CD4-positive, alpha-beta T cell treated with Interleukin-10 for 1 hour (primary cell): Measurements from ENCODE around the gene GPRIN3.
"Not testable (repeated sequence)": the region's sequence is repeated elsewhere in the genome, so short reads cannot be mapped to it uniquely, and the experiment has no call there.

Source experiments
- DNase-seq: peaks from one replicate; pipeline ENCODE4 v3.0.0-alpha.2; 2020

Gene GPRIN3

DNA sequence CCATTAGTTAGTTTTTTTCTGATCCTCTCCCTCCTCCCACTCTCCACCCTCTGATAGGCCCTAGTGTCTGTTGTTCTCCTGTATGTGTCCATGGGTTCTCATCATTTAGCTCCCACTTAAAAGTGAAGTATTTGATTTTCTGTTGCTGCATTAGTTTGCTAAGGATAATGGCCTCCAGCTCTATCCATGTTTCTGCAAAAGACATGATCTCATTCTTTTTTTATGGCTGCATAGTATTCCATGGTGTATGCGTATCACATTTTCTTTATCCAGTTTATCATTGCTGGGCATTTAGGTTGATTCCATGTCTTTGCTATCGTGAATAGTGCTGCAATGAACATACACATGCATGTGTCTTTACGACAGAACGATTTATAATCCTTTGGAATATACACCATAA, 53.3 kb downstream of the GPRIN3 start:
- not testable (repeated sequence) for DNase-seq

DNA sequence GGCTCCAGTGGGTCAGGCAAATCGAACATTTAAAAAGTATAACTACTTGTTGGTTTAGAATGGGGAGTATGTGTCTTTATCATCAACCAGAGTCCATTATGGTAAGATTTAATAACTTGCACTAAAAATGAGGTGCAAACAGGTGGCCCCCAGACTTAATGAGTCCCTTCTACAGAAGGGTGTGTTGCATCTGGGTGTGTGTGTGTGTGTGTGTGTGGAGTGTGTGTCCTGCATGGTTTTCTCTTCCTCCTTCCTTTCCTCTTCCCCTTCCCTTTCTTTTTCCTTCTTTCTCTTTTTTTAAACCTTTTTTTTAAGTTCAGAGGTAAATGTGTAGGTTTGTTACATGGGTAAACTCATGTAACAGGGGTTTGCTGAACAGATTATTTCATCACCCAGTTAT, 53.7 kb downstream of the GPRIN3 start:
- no peak for DNase-seq

DNA sequence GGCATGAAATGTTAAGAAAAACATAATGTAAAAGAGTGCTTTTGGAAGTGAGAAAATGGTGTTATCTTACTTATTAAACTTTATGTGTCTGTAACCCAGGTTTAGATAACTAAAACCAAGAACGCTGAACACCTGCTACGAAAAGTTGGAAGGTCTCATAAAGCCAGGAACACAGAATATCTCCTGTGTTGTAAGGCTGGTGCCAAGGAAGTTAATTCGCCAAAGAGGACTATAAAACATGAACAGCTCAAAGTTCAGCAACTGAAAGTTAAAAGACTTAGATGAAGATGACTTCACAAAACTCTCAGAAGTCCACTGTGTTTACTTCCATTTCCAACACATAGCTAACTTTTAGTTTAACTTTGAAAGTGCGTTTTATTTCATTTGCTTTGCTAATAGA, 54.3 kb downstream of the GPRIN3 start:
- no peak for DNase-seq

DNA sequence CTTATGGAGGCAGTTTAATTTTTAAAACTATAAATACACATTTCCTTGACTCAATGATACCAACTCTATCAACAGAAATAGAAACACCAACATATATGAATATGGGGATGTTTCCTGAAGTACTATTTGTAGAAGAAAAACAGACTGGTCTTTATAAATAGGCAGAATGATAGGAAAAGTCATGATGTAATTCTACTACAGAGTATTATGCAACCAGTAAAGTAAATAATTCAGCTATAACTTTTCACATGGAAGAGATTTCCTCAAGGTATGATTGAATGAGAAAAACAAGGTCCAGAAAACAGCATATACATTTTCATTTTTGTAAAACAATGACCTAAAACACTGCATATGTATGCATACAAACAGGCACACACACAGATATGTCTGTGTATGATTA, 56.2 kb downstream of the GPRIN3 start:
- no peak for DNase-seq

DNA sequence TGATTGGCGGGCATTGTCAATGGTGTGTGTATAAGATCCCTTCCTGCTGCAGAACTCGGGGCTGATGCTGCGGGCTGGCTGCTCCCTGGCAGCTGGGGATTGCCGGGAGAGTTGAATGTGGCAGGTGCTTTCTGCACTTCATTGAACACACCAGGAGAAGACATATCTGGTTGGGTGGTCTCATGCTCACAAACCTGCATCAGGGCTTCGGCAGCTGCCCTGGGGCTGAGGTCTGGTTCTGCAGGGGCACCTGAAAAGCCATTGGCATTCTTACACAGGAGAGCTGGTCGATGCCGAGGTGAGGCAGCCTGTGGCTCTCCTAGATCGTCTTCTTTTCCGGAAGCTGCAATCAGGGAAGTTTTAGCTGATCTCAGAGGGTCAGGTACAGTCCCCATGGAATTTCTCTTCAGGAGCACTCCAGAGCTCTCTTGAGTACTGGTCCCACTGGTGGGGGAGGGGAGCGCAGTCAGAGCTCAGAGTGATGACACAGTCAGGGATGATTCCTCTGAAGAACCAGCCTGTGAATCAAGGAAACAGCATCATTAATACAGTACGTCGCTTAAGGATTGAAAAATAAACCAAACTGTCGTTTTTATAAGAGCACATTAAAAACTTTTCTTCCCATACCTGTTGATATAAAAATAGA, 57.8 kb downstream of the GPRIN3 start:
- DNase-seq = no peak

DNA sequence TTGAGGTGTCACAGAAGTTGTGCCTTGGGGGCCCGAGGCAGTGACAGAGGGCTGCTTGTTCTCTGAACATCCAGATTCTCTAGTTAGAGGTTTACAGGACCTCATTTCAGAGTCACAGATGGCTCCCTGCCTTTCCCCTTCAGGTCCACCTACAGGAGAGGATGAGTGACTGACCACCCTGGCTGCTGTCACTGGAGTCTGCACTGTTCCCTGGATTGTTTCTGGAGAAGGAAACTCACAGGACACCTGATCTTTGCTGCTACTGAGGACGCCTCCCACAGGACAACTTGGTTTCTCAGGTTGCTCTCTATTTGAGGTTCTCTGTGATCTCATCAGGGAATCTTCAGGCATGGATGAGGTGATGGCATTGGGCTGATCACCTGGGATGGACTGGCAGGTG, 58.3 kb downstream of the GPRIN3 start:
- DNase-seq = no peak

DNA sequence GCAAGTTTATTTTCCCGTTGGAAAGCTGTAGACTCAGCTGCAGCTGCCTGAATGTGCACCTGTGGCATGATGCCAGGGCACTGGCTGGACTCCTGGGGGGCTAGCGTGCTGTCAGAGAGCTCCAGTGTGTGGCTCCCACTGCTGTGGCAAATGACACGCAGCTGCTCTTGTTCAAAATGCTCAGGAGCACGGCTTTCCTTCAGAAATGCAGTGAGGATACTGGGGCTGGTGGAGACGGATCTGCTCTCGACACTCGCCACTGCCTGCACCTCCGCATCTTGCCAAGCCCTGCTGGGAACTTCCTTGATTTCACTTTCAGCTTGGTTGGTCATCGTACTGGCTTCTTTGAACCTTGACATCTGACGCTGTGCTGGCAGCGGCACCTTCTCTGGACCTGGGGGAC, 58.7 kb downstream of the GPRIN3 start:
- DNase-seq = no peak

DNA sequence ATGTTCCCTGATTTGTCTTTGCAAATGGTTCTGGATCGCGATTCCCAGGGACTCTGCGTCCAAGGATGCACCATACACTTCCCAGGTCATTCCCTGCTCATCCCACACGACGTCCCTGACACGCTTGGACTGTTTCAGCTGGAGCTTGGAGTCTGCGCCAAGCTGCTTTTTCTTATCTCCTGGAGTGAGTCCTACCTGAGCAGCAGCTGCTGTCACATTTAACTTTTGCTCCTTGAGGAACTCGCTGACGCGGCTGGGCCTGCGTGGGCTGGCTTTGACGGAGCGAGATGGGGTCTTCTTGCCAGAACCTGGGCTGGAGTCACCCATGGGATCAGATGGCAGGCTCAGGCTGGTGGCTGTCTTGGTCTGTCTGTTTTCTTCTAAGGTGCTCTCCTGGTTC, 59.6 kb downstream of the GPRIN3 start:
- no peak for DNase-seq

DNA sequence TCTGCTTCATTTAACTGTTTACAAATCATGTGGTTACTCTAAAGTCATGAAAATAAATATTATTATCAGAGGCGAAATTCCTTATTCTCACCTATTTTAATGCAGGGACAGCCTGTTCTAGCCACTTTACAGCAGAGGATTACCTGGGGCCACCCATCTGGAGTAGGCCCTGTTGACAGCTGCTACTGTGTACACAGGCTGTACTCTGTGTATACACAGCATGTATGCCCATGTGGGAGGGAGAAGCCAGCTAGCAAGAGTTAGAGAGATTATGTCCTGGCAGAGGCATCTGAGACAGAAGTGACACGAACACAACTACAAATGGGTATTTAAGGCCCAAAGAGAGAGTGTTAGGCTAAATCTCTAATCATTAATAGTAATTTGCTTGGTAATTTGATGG, 62.1 kb downstream of the GPRIN3 start:
- DNase-seq = no peak

DNA sequence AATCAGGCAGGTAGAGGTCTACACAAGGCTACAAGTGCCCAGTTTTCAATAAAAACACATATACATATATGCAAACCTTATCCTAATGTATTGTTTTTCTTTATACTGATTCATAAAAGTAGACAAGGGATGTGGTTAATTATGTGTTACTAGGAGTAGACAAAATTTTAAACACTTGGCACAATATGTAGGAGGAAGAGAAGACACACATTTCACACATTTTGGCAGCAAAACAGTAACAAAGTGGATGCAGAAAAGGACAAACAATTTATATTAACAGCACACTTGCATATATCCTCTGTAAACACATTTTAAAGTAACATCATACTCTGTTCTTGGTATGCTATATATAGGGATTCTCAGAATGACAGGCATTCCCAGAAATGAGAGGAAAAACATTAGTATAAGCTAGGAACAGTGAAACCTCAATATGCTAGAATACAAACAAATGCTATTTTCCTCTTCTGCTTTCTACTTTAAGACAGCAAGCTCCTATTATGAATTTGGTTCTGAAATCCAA, 63.8 kb downstream of the GPRIN3 start:
- DNase-seq = no peak

DNA sequence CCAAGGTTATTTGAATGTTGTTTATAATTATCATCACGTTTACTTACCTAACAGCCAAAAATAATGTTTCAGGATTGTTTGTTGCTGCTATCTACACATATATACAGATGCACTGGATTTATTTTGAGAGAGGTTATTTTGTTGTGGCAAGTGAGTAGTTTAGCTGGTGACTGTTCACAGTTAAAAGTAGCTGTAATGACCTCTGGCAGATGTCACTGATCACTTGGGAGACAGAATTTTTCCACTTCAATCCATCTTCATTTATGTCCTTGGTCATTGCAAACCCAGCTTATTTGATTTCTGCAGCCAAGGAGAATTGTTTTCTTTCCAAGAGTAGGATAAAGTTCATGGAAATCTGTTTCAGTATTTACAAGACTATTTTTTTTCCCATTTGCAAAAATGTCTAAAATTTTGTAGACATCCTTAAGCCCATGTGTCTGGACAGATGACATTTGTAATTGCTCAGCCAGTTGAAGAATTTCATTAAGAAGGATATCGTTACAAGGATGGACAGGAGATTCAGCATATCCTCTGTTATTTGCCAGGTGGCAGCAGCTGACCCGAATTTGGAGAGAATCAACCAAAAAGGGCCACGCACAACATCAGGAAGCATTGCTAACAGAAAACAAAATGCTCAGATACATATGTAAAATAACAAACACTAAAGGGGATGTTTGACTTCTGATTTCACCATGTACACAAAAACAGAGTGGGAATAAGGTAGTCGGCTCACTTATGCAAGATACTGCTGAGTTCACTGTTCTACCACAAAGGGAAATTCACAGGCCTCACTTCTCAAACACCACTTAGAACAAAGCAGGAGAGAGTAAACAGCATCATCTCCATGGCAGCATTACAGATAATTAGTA, 64.5 kb downstream of the GPRIN3 start:
- peak; percentile 82 for DNase-seq

DNA sequence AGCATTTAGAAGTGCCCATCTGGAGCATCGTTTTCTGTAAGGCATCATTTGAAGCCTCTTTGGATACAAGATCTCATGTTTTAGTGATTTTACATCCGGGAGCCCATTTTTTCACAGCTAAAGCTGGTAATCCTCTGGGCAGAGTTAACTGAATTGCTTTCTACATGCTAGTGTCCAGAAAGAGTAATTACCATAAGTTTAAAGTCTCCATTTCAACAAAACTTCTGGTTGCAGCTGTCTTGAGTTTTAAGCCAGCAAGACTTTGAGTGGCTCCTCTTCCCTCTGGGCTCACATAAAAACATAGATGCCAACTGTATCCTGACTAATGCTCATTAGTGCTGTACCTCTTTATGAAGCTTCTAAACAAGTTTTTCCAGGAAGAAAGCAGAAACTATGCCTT, 65.4 kb downstream of the GPRIN3 start:
- no peak for DNase-seq

DNA sequence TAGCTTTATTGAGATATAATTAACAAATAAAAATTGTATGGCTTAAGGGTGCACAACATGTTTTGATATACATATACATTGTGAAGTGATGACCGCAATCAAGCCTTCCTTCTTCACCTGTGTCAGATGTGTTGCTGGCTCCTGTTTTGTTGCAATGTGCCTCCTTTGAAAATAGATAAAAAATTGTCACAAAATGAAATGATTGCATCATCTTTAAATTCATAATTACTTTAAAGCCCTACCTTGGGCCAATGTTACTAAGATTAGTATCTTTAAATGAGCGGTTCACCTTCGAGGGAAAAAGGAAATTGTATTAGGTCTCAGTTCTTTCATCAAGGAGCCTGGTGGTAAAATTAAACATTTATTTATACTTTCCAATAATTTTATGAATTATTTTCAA, 77.3 kb downstream of the GPRIN3 start:
- no peak for DNase-seq

DNA sequence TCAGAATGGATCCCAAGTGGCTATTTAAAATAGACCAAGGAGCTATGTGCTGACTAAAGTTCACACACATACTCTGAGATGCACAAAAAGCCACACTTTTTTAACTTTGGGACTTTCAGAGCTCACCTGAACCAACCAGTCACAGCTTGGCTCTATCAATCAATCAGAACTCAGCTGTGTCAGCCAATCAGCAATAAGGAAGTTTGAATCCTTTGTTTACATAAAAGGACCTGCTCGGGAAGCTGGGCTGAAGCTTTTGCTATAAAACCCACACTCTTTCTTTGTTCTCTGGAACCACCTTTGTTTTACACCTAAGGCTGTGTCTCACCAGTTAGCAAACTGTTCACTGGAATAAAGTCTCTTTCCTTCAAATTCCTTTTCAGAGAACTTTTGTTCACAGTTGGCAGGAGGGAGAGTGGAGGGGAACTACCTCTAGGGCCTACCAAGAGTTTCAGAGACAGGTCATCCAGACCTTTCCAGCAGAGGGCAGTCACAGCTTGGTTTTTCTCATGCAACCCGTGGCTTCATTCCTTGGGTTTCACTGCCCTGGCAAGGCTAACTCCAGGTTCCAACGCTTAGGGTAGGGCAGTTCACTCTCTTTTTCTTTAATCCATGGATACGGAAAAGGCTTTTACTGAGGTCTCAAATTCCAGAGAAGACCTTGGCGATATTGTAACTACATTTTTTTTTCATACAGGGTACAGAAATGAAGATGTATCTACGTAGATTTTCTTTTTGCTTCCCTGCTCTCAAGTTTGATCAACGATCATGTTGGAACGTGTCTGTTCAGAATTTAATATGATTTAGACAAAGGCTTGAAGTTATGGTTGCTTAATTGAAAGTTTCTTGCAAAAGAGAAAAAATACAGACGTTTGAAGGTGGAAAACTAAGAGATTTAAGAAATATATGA, 80.7 kb downstream of the GPRIN3 start:
- peak; percentile 84 for DNase-seq

DNA sequence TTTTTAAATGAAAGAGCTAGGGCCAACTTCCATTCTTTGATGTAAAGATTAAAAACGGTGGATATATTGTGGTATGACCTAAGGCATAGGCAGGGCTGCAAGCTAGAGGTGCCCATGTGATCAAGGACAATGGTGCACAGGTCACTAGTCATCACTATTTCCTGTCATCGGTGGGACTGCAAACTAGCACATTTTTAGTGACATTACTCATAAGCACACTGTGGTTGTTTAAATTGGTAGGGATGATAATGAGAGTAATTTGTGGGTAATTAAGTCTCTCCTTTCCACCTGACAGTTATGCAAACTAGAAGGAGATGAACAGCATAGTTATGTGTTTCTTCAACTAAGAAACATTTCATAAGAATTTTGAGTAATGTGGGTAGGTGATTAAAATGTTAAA, 85.4 kb downstream of the GPRIN3 start:
- DNase-seq = no peak

DNA sequence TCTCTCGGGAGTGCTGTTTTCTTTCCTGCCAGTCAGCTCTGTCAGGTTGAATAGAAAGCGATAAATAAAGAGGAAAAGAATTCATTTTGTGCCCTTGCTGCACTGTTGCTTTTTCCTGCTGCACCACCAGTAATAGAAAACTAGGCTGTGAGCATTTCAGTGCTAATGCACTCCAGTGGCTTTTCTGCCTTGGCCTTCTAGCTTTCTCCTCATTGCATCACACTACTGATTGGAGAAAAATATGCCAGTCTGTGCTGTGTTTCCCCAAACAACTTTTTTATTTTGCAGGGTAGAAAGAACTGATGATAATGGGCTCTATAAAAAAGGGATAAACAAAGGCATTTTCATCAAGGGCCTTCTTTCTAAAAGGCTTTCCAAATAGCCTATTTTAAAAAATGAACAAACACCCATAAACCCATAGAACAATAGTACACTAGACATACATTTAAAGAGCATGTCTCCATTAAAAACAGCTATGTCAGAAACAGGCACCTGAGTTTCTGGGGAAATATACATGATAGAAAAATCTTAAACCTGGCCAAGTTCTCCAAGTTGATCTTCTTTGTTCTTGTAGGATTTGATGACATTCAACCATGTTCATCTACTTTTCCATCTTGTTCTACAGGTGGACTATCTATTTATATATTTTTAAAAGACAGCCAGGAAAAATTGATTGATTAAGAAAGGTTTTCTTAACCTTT, 86.3 kb downstream of the GPRIN3 start:
- no peak for DNase-seq

DNA sequence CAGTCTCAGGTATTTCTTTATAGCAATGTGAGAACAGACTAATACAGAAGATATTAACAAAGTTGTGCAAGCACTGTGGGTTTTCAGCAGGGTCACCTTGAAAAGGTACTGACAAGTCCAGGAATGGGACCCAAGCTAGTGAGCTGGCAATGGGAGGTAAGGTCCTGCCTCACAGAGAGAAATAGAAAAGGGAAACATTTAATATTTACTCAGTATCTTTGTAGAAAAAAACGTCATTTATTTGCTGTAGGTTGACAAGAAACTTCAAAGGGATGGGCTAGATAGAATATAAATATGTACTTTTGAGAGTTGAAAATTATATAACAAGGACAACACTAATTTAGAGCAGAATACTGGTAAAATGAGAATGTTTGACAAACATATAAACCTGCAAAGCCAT, 89.0 kb downstream of the GPRIN3 start:
- no peak for DNase-seq

DNA sequence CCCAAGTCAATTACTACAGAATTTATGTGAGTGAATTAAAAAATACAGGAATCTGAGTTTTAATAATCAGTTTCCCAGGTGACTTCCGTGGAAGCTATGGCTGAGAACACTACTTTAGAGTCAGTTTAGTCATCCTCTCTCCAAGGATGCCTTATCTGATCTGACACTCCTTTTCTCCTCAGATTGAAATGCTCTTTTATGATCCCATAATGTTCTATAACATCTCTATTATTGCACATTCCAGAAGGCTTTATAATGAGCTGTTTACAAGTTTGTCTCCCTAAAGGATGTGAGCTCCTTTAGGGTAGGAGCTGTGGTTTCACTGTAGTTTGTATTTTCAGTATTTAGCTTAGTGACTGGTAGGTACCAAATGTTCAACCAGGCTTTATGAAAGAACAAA, 90.0 kb downstream of the GPRIN3 start:
- no peak for DNase-seq

DNA sequence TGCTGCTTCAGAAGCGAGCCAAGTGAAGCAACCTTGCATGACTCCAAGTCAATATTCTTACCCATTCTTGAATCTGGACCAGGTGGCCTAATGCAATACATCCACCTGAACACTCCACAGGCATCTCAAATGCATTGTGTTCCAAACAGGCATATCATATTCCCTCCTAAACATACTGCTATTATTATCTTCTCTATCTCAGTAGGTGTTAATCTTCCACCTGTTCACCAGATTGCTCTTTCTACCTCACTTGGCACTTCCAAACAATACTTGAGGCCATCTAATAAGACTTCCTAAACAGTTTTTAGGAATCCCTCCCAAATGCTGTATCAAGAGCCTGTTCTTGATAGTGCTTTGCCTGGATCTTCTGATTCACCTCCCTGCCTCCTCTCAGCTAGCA, 90.7 kb downstream of the GPRIN3 start:
- no peak for DNase-seq

DNA sequence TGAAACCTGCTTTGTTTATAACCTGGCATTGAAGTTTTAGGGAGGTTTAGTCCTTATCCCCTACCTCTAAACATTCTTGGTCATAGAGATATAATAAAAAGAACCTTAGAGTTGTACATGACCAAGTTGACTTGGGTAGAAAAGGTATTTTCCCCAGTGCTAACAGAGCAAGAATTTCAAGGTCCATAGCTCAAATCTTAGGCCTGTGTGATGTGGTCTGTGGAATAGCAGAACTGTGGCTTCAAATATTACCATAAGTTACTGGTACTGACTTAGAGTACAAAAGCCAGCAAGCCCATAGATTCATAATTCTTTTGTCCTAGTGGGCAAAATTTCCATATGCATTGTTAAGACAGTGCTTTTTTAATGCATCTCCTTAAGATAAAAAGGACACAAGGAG, 91.2 kb downstream of the GPRIN3 start:
- no peak for DNase-seq

DNA sequence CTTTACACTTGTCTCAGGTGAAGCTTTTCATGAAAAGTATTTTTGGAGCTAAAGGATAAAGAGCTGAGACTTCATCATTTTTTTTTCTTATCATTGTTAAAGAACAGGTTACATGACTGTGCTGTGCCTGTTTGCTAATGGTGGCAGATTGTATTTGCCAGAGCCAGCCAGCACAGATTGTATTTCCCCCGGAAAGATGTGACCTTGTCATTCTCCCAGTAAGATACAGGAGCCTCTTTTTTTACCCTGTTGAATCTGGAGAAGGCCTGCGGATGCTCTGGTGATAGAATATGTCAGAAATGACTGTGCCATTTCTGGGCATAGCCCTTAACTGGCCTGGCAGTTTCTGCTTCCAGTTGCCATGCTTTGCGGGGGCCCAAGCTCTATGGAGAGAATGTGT, 91.9 kb downstream of the GPRIN3 start:
- DNase-seq = no peak

DNA sequence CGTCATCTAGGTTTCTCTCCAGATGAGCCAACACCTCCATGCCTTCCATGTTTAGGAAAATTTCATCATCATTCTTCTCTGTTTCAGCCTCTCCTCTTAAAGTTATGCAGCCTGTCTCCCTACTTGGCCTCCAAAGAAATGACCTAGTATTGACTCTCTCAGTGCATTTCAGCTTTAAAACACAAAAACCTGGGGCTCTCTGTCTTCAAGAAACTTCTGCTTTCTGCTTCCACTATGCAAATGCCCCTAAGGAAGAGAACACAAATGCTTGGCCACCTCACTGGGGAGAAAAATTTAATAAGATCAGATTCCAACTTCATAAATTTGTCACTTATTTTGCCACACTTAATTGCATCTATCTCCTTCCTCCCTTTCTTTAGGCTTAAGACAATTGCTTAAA, 93.3 kb downstream of the GPRIN3 start:
- no peak for DNase-seq

DNA sequence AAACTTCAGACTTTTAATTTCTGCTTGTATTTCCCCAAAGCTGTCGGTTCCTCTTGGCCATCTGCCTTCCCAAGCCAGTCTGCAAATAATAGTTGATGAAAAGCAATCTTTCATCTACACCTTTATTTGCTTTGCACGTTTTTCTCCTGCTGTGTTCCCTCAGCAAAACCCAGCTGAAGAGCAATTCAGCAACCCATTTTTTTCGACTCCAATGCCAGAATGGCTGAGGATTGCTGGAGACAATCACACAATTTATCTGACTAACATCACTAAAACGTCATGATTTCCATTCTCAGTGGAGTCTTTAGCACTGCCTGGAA, 94.3 kb downstream of the GPRIN3 start:
- no peak for DNase-seq
